HEK293 (cell line): ENCODE results near the gene STK10.

ENCODE experiments used
- CTCF ChIP-seq: fragments of 450-650 bp; formaldehyde crosslinking; IDR thresholded peaks from 2 replicates; pipeline ENCODE4 v1.5.1; 2016; ENCODE audit warnings: missing biosample characterization, missing genetic modification characterization
- ELK4 ChIP-seq: IDR thresholded peaks from 2 replicates; pipeline ENCODE4 v1.6.1; 2011; ENCODE audit warnings: mild to moderate bottlenecking, low read depth, low read length, borderline replicate concordance
- ZNF776 ChIP-seq: fragments of 450-650 bp; formaldehyde crosslinking; IDR thresholded peaks from 2 replicates; pipeline ENCODE4 v1.5.0; 2017; ENCODE audit warnings: missing biosample characterization, missing genetic modification characterization, borderline replicate concordance

- TF ChIP-seq CTCF (tag by site-specific recombination) (no peak), ZNF776 (tag by site-specific recombination) (no peak), ELK4 (no peak)
These were observed 23.2 kb downstream of the STK10 start for GRCh38 chr5:172164769-172165212.
